Measurements from ENCODE around the gene EBI3. TPM values are rescaled to one million over a fixed set of nuclear protein-coding genes. Genes with fewer than 3 reads are reported as not detected.

Gene EBI3
- polyA plus RNA-seq, 1 of the 3 experiments (the other 2 are of a cell fraction), result 3.7 TPM

GRCh38 chr19:4197625-4198466 is 31.5 kb upstream of the EBI3 start (continued):
- TF ChIP-seq USF2 (IDR thresholded peaks at IDR 0.05; ENCODE audit: borderline replicate concordance, low read depth, low read length) (no peak), RXRA (IDR thresholded peaks at IDR 0.05; ENCODE audit: borderline replicate concordance, low read depth) (no peak), USF1 (IDR thresholded peaks at IDR 0.05; ENCODE audit: borderline replicate concordance, low read depth) (no peak)

GRCh38 chr19:4198467-4199126 is 30.7 kb upstream of the EBI3 start:
- Histone ChIP-seq H3K79me2 (ENCODE audit: insufficient read depth) (no peaks in the 10 kb centered on the region), H4K20me1 (ENCODE audit: insufficient read depth) (no peaks in the 10 kb centered on the region), H3K27ac (ENCODE audit: low read depth in 2 of 2, low read length in 1 of 2) (no peak overlapping the region), H3K9ac (no peak overlapping the region), H3K4me1 (ENCODE audit: control insufficient read depth in 1 of 2, insufficient read depth in 2 of 2, low read depth in 1 of 2, low read length in 1 of 2) (no peaks in the 10 kb centered on the region), H3K9me3 (no peaks in the 10 kb centered on the region), H2AFZ (ENCODE audit: low read depth) (no peak overlapping the region), H3K9me2 (no peaks in the 10 kb centered on the region), H3K4me2 (no peak overlapping the region), H3K36me3 (replicated peaks in 1 of 2; ENCODE audit: control insufficient read depth in 1 of 2, insufficient read depth in 2 of 2, low read length in 1 of 2) (no peaks in the 10 kb centered on the region), H3F3A (replicated peaks; ENCODE audit: insufficient read depth) (peaks cover 2% of the 10 kb centered on the region), H3K27me3 (ENCODE audit: insufficient read depth) (peaks cover 80% of the 10 kb centered on the region), H3K4me3 (ENCODE audit: low read depth in 2 of 2, low read length in 1 of 2) (no peak overlapping the region)
- CTCF ChIA-PET, result interaction anchor here (0.7 to 1.5 kb wide), 3 partner anchors 12 to 58 kb away, joined by 3 to 5 read pairs (median 4); no protein-coding TSS in a partner anchor
- WGBS (ENCODE audit: low lambda C conversion rate), result 6% methylated on average over 16 of the region's 28 CpGs
- POLR2A ChIA-PET, result no interaction called here
- DNase-seq, result no peak
- TF ChIP-seq POLR2AphosphoS5 (IDR thresholded peaks at IDR 0.05; ENCODE audit: low read depth, low read length) (no peak), GABPA (IDR thresholded peaks at IDR 0.05; ENCODE audit: low read depth) (no peak), RAD21 (IDR thresholded peaks at IDR 0.05; ENCODE audit: low read length) (no peak)

GRCh38 chr19:4199699-4200293 is 29.5 kb upstream of the EBI3 start:
- Histone ChIP-seq H3K9ac (no peak overlapping the region), H4K20me1 (ENCODE audit: insufficient read depth) (no peaks in the 10 kb centered on the region), H3K4me2 (no peak overlapping the region), H3K27me3 (ENCODE audit: insufficient read depth) (peaks cover 71% of the 10 kb centered on the region), H3K4me3 (ENCODE audit: low read depth in 2 of 2, low read length in 1 of 2) (no peak overlapping the region), H3K79me2 (ENCODE audit: insufficient read depth) (no peaks in the 10 kb centered on the region), H2AFZ (ENCODE audit: low read depth) (no peak overlapping the region), H3K9me3 (no peaks in the 10 kb centered on the region), H3K4me1 (ENCODE audit: control insufficient read depth in 1 of 2, insufficient read depth in 2 of 2, low read depth in 1 of 2, low read length in 1 of 2) (no peaks in the 10 kb centered on the region), H3K27ac (ENCODE audit: low read depth in 2 of 2, low read length in 1 of 2) (no peak overlapping the region), H3K9me2 (no peaks in the 10 kb centered on the region), H3K36me3 (replicated peaks in 1 of 2; ENCODE audit: control insufficient read depth in 1 of 2, insufficient read depth in 2 of 2, low read length in 1 of 2) (no peaks in the 10 kb centered on the region), H3F3A (replicated peaks; ENCODE audit: insufficient read depth) (peaks cover 2% of the 10 kb centered on the region)
- ChIA-PET CTCF (interaction anchor here (0.7 to 3.2 kb wide), 8 partner anchors 11 to 367 kb away, joined by 3 to 22 read pairs (median 4); no protein-coding TSS in a partner anchor), POLR2A (no interaction called here)
- TF ChIP-seq RFX5 (IDR thresholded peaks at IDR 0.05; ENCODE audit: low read length), result no peak
- peak; percentile 24 for TF ChIP-seq CTCF (IDR thresholded peaks at IDR 0.05)
- 3% methylated on average over 11 of the region's 33 CpGs for WGBS (ENCODE audit: low lambda C conversion rate)
- DNase-seq, result peak; percentile 53

Measured in SK-N-SH (cell line).